Ovary (tissue), 3 donors: ENCODE measurements around the gene B4GALT5.

Experiments
- EP300 ChIP-seq: sonication (generic); formaldehyde crosslinking; IDR thresholded peaks from one replicate; pipeline ENCODE4 v1.6.1; 2017; ENCODE audit warnings: antibody characterized with exemption
- POLR2A ChIP-seq: fragments of 450-650 bp; IDR thresholded peaks from one replicate; pipeline ENCODE4 v1.6.1; 2017; ENCODE audit warnings: antibody characterized with exemption, mild to moderate bottlenecking, moderate library complexity
- TF ChIP-seq, protein P1 (sequence below), 3 donors: fragments of 450-650 bp in 2 of 3; fragments of 200-600 bp in 1 of 3; IDR thresholded peaks; one replicate each; pipeline versions ENCODE4 v1.5.1 to v1.8.0; 2016 to 2022; ENCODE audit warnings: antibody characterized with exemption in 3 of 3, mild to moderate bottlenecking in 1 of 3
- donor health status: DM: no; HTN: no; CAD: no.

- TF ChIP-seq POLR2A (no peak), EP300 (no peak)
- TF ChIP-seq, protein P1, sequence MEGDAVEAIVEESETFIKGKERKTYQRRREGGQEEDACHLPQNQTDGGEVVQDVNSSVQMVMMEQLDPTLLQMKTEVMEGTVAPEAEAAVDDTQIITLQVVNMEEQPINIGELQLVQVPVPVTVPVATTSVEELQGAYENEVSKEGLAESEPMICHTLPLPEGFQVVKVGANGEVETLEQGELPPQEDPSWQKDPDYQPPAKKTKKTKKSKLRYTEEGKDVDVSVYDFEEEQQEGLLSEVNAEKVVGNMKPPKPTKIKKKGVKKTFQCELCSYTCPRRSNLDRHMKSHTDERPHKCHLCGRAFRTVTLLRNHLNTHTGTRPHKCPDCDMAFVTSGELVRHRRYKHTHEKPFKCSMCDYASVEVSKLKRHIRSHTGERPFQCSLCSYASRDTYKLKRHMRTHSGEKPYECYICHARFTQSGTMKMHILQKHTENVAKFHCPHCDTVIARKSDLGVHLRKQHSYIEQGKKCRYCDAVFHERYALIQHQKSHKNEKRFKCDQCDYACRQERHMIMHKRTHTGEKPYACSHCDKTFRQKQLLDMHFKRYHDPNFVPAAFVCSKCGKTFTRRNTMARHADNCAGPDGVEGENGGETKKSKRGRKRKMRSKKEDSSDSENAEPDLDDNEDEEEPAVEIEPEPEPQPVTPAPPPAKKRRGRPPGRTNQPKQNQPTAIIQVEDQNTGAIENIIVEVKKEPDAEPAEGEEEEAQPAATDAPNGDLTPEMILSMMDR (IDR thresholded peaks at IDR 0.05) = no peak
Observed at GRCh38 chr20:49666911-49667310, 46.8 kb downstream of the B4GALT5 start.
